Measurements from ENCODE around the gene LGALS9B.
"Not testable (repeated sequence)": the region's sequence is repeated elsewhere in the genome, so short reads cannot be mapped to it uniquely, and the experiment has no call there.

The LGALS9B gene

GRCh38 chr17:20466553-20466952 is 786 bp downstream of the LGALS9B start:
- FAIRE-seq = not testable (repeated sequence)

DNA sequence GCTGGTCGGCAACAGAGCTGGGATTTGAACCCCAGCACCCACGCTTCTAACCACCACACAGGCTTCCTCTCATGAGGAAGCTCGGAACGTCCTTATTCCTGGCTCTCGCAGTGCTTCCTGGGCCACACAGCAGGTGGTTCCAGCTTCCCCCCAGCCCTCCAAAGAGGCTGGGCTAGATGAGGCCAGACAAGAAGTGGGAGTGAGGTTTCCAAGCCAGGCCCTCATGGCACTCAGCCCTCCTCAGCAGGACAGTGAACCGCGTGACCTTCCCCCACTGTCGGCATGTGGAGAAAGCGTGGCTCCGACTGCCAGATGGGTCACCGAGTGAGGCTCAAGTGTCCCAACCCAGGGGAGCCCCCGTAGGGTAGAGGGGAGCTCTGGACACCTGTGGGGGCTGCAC is 1.8 kb downstream of the LGALS9B start:
- FAIRE-seq = not testable (repeated sequence)

- FAIRE-seq = not testable (repeated sequence)
Observed at GRCh38 chr17:20464854-20465414, 2.4 kb downstream of the LGALS9B start.

DNA sequence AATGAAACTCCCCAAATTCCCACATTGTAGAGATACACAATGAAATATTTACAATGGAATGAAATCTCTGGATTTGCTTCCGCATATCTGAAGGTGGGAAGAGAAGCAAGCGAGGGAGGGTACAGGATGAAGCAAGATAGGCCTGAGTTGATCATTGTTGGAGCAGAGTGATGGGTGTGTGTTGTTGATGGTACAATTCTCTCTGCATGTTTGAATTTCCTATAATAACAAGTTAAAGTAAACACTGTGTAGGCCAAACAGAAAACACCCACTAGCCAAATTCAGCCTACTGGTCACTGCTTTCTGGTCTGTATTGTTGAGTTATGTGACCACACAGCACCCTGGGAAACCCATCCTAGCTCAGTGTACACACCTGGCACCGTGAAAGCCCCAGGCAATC is 5.2 kb downstream of the LGALS9B start:
- FAIRE-seq = not testable (repeated sequence)

- not testable (repeated sequence) for FAIRE-seq
Observed at GRCh38 chr17:20457848-20458381, 9.4 kb downstream of the LGALS9B start.

DNA sequence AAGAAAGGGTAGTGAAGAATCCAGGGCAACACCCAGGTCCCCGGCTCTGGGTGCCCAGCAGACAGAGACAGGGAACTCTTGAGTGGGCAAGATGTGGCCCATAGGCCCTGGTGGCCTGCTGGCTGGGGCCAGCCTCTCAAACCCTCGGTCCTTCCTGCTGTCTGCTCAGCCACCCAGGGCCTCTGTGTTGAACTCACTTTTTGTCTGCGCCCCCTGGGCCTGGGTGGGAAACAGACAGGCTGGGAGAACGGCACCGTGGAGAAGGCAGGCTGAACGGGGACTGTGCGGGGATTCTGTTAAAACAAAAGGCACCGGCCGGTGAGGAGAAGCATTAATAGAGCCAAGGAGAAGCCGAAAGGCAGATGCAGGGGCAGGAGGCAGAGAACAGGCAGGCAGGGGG is 12.2 kb downstream of the LGALS9B start:
- not testable (repeated sequence) for FAIRE-seq

GRCh38 chr17:20453820-20454434 is 13.4 kb downstream of the LGALS9B start:
- not testable (repeated sequence) for FAIRE-seq

DNA sequence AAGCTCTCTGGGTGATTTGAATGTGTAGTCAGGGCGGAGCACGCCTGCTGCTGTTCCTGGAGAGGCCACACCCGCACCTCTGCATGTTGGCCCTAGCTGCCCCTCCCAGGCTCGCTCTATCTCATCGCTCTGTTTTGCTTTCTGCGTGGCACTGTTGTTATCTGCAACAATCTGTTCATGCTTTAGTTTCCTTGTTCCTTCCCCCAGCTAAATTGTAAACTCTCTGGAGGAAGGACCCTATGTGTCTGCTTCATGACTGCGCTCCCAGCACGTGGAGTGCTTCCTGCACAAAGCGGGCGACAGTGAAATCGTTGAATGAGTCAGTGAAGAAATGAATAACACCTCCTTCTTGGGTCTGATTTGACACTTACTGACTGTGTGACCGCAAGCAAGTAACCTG is 16.5 kb downstream of the LGALS9B start:
- not testable (repeated sequence) for FAIRE-seq

DNA sequence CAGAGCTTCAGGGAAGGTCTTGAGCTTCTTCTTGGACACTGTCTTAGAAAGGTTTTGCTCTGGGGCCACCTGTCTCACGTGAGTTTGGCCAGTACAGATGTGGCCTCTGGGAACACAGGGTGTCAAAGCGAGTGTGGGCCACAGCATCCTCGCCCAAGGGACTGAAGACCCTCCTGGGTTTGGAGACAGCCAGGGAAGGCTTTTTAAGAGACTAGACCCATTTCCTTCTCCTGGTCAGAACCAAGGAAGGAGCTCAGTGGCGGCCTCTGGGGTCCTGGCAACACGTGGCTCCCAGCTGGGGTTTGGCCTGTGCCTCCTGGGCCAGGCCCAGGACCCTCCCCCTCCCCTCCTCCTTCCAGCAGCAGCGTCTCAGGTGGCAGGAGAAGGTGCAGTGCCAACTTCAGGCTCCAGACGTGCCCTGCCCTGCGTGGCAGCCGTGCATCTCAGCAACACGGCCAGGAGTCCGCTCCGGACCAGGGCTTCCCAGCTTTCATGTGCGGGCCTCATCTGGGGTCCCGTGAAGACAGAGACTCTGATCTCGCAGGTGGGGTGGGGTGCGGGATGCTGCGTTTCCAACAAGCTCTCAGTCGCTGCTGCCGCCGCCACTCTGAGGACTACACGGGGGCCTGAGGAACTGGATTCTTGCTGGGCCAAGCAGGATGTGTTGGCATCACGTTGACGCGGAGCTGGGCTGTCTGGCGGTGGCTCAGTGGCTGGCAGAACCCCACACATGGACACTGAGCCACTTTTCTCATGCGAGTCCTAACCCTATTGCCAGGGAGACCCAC is 19.6 kb downstream of the LGALS9B start:
- FAIRE-seq = not testable (repeated sequence)

- not testable (repeated sequence) for FAIRE-seq
Observed at GRCh38 chr17:20446895-20447294, 20.4 kb downstream of the LGALS9B start.

- FAIRE-seq = not testable (repeated sequence)
Observed at GRCh38 chr17:20444581-20445236, 22.6 kb downstream of the LGALS9B start.

DNA sequence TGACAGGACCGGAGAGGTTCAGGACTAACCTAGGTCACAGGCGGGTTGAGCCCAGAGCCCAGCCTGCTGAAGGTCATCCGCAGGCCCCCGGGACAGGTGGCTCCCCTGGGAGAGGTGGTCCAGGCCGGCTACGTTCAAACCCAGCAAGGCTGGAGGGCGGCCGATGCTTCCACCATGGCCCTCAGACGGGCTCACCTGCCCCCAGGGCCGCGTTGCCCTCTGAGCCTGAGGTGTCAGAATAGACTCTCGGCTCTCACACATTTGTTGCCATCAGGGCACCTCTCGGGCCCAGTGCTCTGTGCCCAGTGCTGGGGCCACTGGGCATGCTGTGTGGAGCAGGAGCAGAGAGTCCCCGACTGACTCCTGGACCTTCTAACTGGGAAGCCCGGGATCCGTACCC is 23.2 kb downstream of the LGALS9B start:
- FAIRE-seq = not testable (repeated sequence)

- FAIRE-seq = not testable (repeated sequence)
Observed at GRCh38 chr17:20443632-20444031, 23.7 kb downstream of the LGALS9B start.

- FAIRE-seq = not testable (repeated sequence)
Observed at GRCh38 chr17:20440665-20441064, 26.7 kb downstream of the LGALS9B start.

- FAIRE-seq = not testable (repeated sequence)
Observed at GRCh38 chr17:20435166-20435565, 32.2 kb downstream of the LGALS9B start.

GRCh38 chr17:20433382-20433781 is 34.0 kb downstream of the LGALS9B start:
- not testable (repeated sequence) for FAIRE-seq

DNA sequence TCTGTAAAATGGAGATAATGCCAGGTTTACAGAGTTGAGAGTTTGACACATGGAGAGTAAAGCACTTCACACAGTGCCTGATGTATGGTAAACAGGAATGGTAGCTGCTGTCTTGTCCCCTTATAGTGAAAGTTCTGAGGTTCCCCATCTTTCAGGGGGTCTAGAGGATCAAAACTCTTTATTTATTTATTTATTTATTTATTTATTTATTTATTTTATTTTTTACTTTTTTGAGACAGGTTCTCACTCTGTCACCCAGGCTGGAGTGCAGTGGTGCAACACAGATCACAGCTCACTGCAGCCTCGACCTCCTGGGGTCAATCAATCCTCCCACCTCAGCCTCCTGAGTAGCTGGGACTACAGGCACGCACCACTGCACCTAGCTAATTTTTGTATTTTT is 40.1 kb downstream of the LGALS9B start:
- FAIRE-seq = not testable (repeated sequence)

GRCh38 chr17:20422826-20423225 is 44.5 kb downstream of the LGALS9B start:
- not testable (repeated sequence) for FAIRE-seq

- FAIRE-seq = not testable (repeated sequence)
Observed at GRCh38 chr17:20418838-20419237, 48.5 kb downstream of the LGALS9B start.

GRCh38 chr17:20417492-20418080 is 49.8 kb downstream of the LGALS9B start:
- FAIRE-seq = not testable (repeated sequence)

DNA sequence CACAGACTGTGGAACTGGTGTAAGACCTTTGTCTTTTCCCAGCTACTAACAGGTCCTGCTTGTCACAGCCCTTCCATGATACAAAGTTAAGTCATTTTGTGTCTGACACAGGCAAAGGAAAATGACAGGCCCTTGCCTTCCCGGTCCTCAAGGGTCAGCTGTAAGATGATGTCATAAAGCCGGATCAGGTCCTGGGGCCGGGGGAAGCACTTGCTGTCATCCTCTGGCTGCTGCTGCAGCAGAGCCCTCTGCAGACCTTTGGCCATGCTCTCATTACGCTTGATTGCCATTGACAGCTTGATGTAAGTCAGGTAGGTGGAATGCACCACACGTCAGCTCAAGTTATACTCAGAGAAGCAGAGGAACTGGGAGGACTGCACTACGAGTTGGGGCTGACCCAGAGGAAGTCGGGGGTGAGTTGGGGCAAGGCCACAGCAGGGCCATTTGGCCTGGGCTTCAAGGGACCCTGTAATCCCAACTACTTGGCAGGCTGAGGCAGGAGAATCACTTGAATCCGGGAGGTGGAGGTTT is 50.9 kb downstream of the LGALS9B start:
- not testable (repeated sequence) for FAIRE-seq

DNA sequence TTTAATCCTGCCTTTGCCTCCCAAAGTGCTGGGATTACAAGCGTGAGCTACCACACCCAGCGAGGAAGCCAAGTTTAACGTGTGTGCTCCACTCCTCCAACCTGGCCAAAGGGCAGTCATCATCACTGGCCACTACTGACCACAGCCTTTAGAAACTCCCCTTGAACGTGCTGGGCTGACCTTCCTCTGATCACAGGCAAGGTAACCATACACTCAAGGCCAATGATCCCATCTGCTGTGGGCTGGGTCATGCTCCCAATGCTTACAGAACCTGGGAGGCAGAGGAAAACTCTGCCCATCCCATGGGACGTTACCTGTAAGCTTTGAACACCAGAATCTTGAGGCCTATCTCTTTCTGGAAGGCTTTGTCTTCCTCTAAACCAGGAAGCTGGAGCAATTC is 51.9 kb downstream of the LGALS9B start:
- not testable (repeated sequence) for FAIRE-seq

All from TTC549 (cell line).